ENCODE results near the gene ZNF230.

The ZNF230 gene

GRCh38 chr19:44042147-44042546 is 39.4 kb downstream of the ZNF230 start:
- no peak for DNase-seq (ENCODE audit: low read depth)

- no peak for DNase-seq (ENCODE audit: low read depth)
Measured at GRCh38 chr19:44050740-44051649, 48.2 kb downstream of the ZNF230 start.

GRCh38 chr19:44051650-44052402 is 49.1 kb downstream of the ZNF230 start, which contains the start of gene ZNF223:
TSS of gene ZNF223 (plus strand) at chr19:44052036. CDS start at chr19:44055177, 3,141 bp downstream.
- DNase-seq (ENCODE audit: low read depth) = peak; percentile 54

- no peak for DNase-seq (ENCODE audit: low read depth)
Measured at GRCh38 chr19:44055870-44056269, 53.1 kb downstream of the ZNF230 start.

- DNase-seq (ENCODE audit: low read depth) = no peak
Measured at GRCh38 chr19:44059229-44059628, 56.5 kb downstream of the ZNF230 start.

- DNase-seq (ENCODE audit: low read depth) = no peak
Measured at GRCh38 chr19:44061038-44061437, 58.3 kb downstream of the ZNF230 start.

All from activated T-helper 9 cell treated with anti-CD3 and anti-CD28 coated beads, Interleukin-2, amount 50 U/mL, for 16 hours (primary cell).